Kidney epithelial cell (primary cell): ENCODE data around the gene ELMO1. TPM values are rescaled to one million over a fixed set of nuclear protein-coding genes. Genes with fewer than 3 reads are reported as not detected.

Experiments
- DNase-seq: peaks from one replicate; pipeline ENCODE4 v3.0.0-alpha.2; 2010; ENCODE audit warnings: low read depth
- H3K27me3 ChIP-seq: 2 replicates; pipeline ENCODE4 v1.6.0; 2011; ENCODE audit warnings: low read length; ENCODE audit not compliant: control insufficient read depth, insufficient read depth
- H3K36me3 ChIP-seq: 2 replicates; pipeline ENCODE4 v1.5.1; 2011; ENCODE audit warnings: low read length; ENCODE audit not compliant: control insufficient read depth, insufficient read depth
- H3K4me3 ChIP-seq: 2 replicates; pipeline ENCODE4 v1.5.1; 2011; ENCODE audit warnings: low read depth, mild to moderate bottlenecking, control low read depth, low read length
- total RNA-seq: library from RNA; depleted of rRNA; stranded (reverse); fragments of >200 nt; gene quantifications from 2 replicates; pipeline ENCODE4 v1.2.3, GENCODE V29; 2015
- TF ChIP-seq, protein P1 (sequence below): IDR thresholded peaks from 2 replicates; pipeline ENCODE4 v1.5.1; 2011; ENCODE audit warnings: mild to moderate bottlenecking, moderate library complexity, low read length, control low read depth, inconsistent platforms; ENCODE audit not compliant: insufficient read depth, poor library complexity, severe bottlenecking

ELMO1 gene
- total RNA-seq, 1 donor from 2014 or later = 11.4 TPM

DNA sequence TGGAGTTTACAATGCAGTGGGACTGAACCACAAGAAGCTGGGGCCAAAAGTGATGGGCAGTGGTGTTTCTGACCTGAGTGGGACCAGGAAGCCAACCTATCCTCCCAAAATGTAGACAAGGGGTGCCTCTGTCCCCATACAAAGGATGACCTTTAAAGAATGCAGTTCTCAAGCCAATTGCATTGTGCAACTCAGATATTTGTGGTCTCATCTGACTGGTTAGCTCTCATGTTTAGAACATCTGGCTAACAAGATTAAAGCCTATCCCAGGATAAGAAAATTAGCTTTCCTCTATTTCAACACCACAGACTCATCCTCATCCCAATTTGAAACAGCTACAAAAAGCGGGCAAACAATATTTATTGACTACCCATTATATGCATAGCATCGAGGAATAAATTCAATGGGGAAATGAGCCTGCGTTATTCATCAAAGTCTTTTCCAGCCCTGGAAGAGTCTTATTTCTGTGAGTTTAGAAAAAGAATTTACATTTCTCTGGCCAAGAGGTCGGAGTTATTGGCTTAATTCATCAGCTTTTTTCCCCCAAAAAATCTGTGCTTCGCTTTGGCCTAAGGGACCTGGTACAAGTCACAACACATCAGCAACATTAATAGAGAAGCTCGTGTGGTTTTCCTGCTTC, 26.7 kb downstream of the ELMO1 start:
- no peak for DNase-seq
- TF ChIP-seq, protein P1, sequence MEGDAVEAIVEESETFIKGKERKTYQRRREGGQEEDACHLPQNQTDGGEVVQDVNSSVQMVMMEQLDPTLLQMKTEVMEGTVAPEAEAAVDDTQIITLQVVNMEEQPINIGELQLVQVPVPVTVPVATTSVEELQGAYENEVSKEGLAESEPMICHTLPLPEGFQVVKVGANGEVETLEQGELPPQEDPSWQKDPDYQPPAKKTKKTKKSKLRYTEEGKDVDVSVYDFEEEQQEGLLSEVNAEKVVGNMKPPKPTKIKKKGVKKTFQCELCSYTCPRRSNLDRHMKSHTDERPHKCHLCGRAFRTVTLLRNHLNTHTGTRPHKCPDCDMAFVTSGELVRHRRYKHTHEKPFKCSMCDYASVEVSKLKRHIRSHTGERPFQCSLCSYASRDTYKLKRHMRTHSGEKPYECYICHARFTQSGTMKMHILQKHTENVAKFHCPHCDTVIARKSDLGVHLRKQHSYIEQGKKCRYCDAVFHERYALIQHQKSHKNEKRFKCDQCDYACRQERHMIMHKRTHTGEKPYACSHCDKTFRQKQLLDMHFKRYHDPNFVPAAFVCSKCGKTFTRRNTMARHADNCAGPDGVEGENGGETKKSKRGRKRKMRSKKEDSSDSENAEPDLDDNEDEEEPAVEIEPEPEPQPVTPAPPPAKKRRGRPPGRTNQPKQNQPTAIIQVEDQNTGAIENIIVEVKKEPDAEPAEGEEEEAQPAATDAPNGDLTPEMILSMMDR = no peak

DNA sequence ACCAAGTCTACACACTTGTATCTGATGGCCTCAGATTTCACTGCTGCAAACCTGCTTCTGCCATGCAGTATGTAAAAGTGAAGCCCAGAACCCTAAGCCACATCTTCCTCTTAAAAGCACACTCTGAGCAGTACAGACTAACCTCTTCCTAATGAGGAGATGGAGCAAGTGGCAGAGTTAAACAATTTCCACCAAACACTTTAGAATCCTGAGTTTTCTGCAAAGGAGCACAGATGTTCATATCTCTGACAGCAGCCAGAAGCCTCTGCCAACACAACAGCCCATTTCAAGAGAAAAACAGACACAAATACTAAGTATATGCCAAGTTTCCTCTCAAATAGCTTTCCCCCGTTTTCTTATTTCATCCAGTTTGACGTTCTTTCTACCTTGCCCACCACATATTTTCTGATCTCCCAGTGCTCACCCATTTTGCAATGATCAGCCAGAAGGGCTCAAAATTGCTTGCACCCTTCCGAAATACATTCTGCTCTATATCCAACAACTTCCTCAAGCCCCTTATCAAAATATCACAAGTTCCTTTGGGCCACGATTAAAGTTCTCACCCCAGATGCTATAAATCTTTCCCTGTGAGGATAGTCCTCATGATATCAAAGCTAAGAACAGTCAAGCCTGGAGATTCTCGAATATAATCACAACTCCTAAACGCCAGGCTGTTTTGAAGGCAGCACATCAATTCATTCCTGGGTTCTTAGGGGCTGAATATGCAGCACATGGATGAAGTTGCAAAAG, 27.5 kb downstream of the ELMO1 start:
- no peaks in the 10 kb centered on the region for H3K27me3 ChIP-seq
- no peak overlapping the region for H3K4me3 ChIP-seq
- H3K36me3 ChIP-seq = no peaks in the 10 kb centered on the region
- TF ChIP-seq, protein P1 = no peak
- DNase-seq = no peak

More for the DNA sequence above, 26.7 kb downstream of the ELMO1 start:
- no peak overlapping the region for H3K4me3 ChIP-seq
- no peaks in the 10 kb centered on the region for H3K27me3 ChIP-seq
- no peaks in the 10 kb centered on the region for H3K36me3 ChIP-seq

DNA sequence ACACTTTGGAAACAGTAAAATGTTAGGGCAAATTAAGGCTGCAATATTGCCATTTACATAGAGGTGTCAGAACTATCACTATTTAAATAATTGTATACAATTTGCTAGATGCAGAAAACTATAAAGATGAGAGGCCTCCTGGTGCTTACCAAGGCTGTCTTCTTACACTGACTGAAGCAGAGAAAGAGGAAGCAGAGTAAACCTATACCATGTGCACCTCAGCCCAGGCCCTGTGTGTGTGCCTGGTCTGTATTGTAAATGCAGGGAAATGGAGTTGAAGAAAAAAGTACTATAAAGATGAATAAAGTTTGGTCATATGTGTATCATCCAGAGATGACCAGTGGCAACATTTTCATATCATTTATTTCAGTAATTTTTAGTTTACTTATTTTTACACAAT, 29.2 kb downstream of the ELMO1 start:
- Histone ChIP-seq H3K27me3 (no peaks in the 10 kb centered on the region), H3K4me3 (no peak overlapping the region), H3K36me3 (no peaks in the 10 kb centered on the region)
- TF ChIP-seq, protein P1 = no peak
- DNase-seq = no peak

DNA sequence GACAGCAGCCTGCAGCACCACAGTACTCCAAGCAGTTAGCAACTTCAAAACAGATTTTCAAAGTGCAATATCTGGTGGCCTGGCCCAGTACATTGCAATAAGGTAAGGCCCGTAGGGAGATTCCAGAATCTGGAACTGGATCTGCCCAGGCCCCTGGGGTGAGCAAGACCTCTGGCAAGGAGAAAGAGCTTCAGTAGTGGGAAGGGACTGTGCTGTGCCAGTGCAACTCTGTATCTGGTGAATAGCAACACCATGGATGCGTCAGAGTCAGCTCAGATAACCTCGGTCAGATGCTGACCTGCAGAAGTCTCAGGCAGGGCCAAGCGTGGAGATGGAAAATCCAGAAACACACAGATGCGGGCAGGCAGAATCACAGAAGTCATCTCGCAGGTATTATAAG, 30.3 kb downstream of the ELMO1 start:
- Histone ChIP-seq H3K36me3 (no peaks in the 10 kb centered on the region), H3K27me3 (no peaks in the 10 kb centered on the region), H3K4me3 (no peak overlapping the region)
- TF ChIP-seq, protein P1 = no peak
- no peak for DNase-seq

DNA sequence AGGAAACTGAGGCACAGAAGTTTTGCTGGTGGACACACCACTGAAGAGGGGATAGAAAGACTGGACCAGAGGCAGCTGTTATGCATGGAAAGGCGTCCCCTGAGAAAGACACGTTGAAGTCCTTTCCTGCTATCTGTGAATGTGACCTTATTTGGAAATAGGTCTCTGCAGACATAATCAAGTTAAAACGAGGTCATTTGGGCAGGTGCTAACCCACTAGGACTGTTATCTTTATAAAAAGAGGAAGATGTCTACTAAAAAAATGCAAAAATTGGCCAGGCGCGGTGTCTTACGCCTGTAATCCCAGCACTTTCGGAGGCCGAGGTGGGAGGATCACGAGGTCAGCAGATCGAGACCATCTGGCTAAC, 31.6 kb downstream of the ELMO1 start:
- Histone ChIP-seq H3K27me3 (no peaks in the 10 kb centered on the region), H3K4me3 (no peak overlapping the region), H3K36me3 (no peaks in the 10 kb centered on the region)
- DNase-seq = no peak
- TF ChIP-seq, protein P1 = no peak
